Breast epithelium (tissue), 4 donors: ENCODE measurements around the gene ACAT2. TPM values are rescaled to one million over a fixed set of nuclear protein-coding genes. Genes with fewer than 3 reads are reported as not detected.

ENCODE experiments used
- DNase-seq, 2 donors: peaks; one replicate each; pipeline ENCODE4 v3.0.0-alpha.2; 2019; ENCODE audit warnings: low spot score in 2 of 2
- H3K27ac ChIP-seq, 2 donors: fragments of 200-600 bp; sonication (generic) in 1 of 2; one replicate each; pipeline ENCODE4 v1.5.1; 2016 to 2019; ENCODE audit warnings: mild to moderate bottlenecking in 1 of 2
- H3K27me3 ChIP-seq, 2 donors: fragments of 200-600 bp; sonication (generic) in 1 of 2; one replicate each; pipeline versions ENCODE4 v1.5.1 to v1.6.0; 2017 to 2019; ENCODE audit warnings: control low read depth in 1 of 2, mild to moderate bottlenecking in 1 of 2
- H3K36me3 ChIP-seq: fragments of 200-600 bp; one replicate; pipeline ENCODE4 v1.5.1; 2019
- H3K4me1 ChIP-seq, 2 donors: fragments of 200-600 bp; sonication (generic); one replicate each; pipeline ENCODE4 v1.5.1; 2016 to 2019; ENCODE audit warnings: control low read depth in 1 of 2
- H3K4me3 ChIP-seq, 3 donors: fragments of 200-600 bp; sonication (generic); 1 replicate in 2 of 3; 2 replicates in 1 of 3; pipeline ENCODE4 v1.5.1; 2016 to 2019; ENCODE audit warnings: mild to moderate bottlenecking in 3 of 3, moderate library complexity in 2 of 3
- H3K9me3 ChIP-seq, 2 donors: fragments of 200-600 bp; sonication (generic) in 1 of 2; one replicate each; pipeline ENCODE4 v1.5.1; 2016 to 2019; ENCODE audit warnings: control low read depth in 1 of 2
- POLR2A ChIP-seq: fragments of 450-650 bp; IDR thresholded peaks from one replicate; pipeline ENCODE4 v1.6.1; 2016; ENCODE audit warnings: antibody characterized with exemption, mild to moderate bottlenecking, moderate library complexity
- POLR2AphosphoS5 ChIP-seq, 3 donors: sonication (generic); formaldehyde crosslinking; IDR thresholded peaks; one replicate each; pipeline ENCODE4 v1.6.1; 2017; ENCODE audit warnings: antibody characterized with exemption in 3 of 3
- intact Hi-C: fragments of 100-400 bp; cut with DNase I; formaldehyde crosslinking; loops from one replicate; pipeline ENCODE4 v1.15.1; 2023; ENCODE audit warnings: low total_unique reads
- total RNA-seq, 3 donors: library from RNA; depleted of rRNA; stranded (reverse); fragments of >200 nt; gene quantifications; one replicate each; pipeline ENCODE4 v1.1.0, GENCODE V29; 2016
- TF ChIP-seq, protein P1 (sequence below), 3 donors: fragments of 450-650 bp; IDR thresholded peaks; one replicate each; pipeline ENCODE4 v1.5.1; 2016 to 2017; ENCODE audit warnings: antibody characterized with exemption in 3 of 3, mild to moderate bottlenecking in 3 of 3, moderate library complexity in 3 of 3

The ACAT2 gene
- total RNA-seq, 3 donors from 2014 or later, result 9.4 to 10.5 (median 10.1) TPM

DNA sequence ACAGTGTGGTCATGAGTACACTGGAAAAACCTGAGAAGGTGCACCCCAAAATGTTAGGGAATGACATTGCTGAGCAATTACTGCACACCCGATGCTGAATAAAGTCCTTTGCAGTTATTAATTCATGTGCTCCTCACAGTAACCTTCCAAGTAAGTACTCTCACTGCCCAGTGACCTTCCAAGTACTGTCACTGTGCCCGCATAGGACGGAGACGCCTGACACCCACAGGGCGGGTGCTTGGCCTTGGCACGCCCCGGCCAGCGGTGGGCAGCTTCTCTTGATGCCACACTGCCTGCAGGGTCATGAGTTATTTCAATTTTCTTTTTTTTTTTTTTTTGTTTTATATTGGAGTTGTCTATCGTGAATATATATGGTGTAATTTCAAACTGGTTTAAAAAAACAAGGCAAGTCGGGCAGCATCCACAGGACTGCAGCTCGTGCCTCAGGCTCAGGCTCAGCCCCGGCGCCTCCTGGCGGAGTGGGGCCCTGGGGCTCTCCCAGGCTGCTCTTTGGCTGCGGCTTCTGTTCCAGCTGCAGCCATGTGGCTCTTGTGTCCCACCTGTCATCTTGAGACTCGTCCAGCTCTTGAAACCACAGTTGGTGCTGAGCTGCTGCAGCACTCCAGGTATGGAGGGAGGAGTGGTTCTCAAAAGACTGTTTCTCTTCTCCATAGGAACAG lies 65.3 kb downstream of the ACAT2 start:
- Histone ChIP-seq H3K27me3 (peaks cover 0 to 2% of the 10 kb centered on the region in 2 donors), H3K27ac (no peak overlapping the region), H3K4me3 (no peak overlapping the region), H3K36me3 (no peaks in the 10 kb centered on the region), H3K9me3 (no peaks in the 10 kb centered on the region), H3K4me1 (no peaks in the 10 kb centered on the region)
- intact Hi-C loops, result no loop called here
- DNase-seq, result no peak
- TF ChIP-seq, protein P1, sequence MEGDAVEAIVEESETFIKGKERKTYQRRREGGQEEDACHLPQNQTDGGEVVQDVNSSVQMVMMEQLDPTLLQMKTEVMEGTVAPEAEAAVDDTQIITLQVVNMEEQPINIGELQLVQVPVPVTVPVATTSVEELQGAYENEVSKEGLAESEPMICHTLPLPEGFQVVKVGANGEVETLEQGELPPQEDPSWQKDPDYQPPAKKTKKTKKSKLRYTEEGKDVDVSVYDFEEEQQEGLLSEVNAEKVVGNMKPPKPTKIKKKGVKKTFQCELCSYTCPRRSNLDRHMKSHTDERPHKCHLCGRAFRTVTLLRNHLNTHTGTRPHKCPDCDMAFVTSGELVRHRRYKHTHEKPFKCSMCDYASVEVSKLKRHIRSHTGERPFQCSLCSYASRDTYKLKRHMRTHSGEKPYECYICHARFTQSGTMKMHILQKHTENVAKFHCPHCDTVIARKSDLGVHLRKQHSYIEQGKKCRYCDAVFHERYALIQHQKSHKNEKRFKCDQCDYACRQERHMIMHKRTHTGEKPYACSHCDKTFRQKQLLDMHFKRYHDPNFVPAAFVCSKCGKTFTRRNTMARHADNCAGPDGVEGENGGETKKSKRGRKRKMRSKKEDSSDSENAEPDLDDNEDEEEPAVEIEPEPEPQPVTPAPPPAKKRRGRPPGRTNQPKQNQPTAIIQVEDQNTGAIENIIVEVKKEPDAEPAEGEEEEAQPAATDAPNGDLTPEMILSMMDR (IDR thresholded peaks at IDR 0.05), result no peak
- TF ChIP-seq POLR2A (no peak), POLR2AphosphoS5 (IDR thresholded peaks at IDR 0.05) (no peak)

DNA sequence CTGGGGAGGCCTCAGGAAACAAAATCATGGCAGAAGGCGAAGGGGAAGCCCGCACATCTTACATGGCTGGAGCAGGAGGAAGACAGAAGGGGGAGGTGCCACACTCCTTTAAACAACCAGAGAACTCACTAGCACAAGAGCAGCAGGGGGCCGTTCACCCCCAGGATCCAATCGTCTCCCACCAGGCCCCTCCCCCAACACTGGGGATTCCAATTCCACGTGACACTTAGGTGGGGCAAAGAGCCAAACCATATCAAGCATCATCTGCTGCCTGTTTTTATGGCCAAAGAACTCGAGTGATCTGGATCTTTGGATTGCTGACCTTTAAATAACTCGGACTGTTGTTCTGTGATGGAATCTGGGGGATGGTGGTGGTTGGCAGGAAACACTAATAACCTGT lies 66.2 kb downstream of the ACAT2 start:
- TF ChIP-seq, protein P1 (IDR thresholded peaks at IDR 0.05), result no peak
- TF ChIP-seq POLR2A (no peak), POLR2AphosphoS5 (IDR thresholded peaks at IDR 0.05) (no peak)
- DNase-seq, result no peak
- no peaks in the 10 kb centered on the region for H3K4me1 ChIP-seq
- no peaks in the 10 kb centered on the region for H3K9me3 ChIP-seq
- no peaks in the 10 kb centered on the region for H3K36me3 ChIP-seq
- no peak overlapping the region for H3K27ac ChIP-seq
- intact Hi-C loops, result no loop called here
- peaks cover 0 to 2% of the 10 kb centered on the region in 2 donors for H3K27me3 ChIP-seq
- no peak overlapping the region for H3K4me3 ChIP-seq

Other genes with a start within 250 kb of the ACAT2 start
- 1,000 to 10,000 TPM in 2 of 3 donors, 100 to 1,000 TPM in 1; 999 to 1,273 (median 1,163) TPM for gene SOD2, start 68.8 kb upstream of the ACAT2 start, total RNA-seq
- gene WTAP, start 34.5 kb upstream of the ACAT2 start, total RNA-seq, result 100 to 1,000 TPM; 115 to 153 (median 116) TPM
- 100 to 1,000 TPM; 119 to 151 (median 137) TPM for gene TCP1, start 27.6 kb downstream of the ACAT2 start, total RNA-seq
- gene MRPL18, start 28.4 kb downstream of the ACAT2 start, total RNA-seq, result 10 to 100 TPM; 52.8 to 72.9 (median 68.2) TPM
- under 1 TPM in 2 of 3 donors, not detected in 1; 0.29 to 0.66 TPM for gene PNLDC1, start 38.2 kb downstream of the ACAT2 start, total RNA-seq
- not detected for gene MAS1, start 128.9 kb downstream of the ACAT2 start, total RNA-seq
- gene IGF2R, start 207.0 kb downstream of the ACAT2 start, total RNA-seq, result 100 to 1,000 TPM in 1 of 3 donors, 10 to 100 TPM in 2; 60.4 to 112 (median 81.0) TPM